Mucosa of rectum (tissue), 2 donors: ENCODE results near the gene ETV5.
A peak's percentile ranks its signal among the peaks of the same experiment; 100 is the strongest.

Source experiments
- H3K27ac ChIP-seq, 2 donors: one replicate each; pipeline ENCODE4 v1.7.0; 2013; ENCODE audit warnings: inconsistent platforms in 2 of 2, low read depth in 2 of 2, low read length in 2 of 2
- H3K27me3 ChIP-seq, 2 donors: one replicate each; pipeline ENCODE4 v1.7.0; 2013; ENCODE audit warnings: low read length in 2 of 2; ENCODE audit not compliant: control insufficient read depth in 2 of 2, insufficient read depth in 2 of 2
- H3K36me3 ChIP-seq, 2 donors: one replicate each; pipeline ENCODE4 v1.7.0; 2013; ENCODE audit warnings: low read length in 2 of 2; ENCODE audit not compliant: control insufficient read depth in 2 of 2, insufficient read depth in 2 of 2
- H3K4me1 ChIP-seq, 2 donors: one replicate each; pipeline ENCODE4 v1.7.0; 2013; ENCODE audit warnings: low read length in 2 of 2, mild to moderate bottlenecking in 1 of 2; ENCODE audit not compliant: control insufficient read depth in 2 of 2, insufficient read depth in 2 of 2
- H3K4me3 ChIP-seq, 2 donors: one replicate each; pipeline ENCODE4 v1.7.0; 2013; ENCODE audit warnings: low read length in 2 of 2
- H3K9ac ChIP-seq, 2 donors: one replicate each; pipeline ENCODE4 v1.7.0; 2013; ENCODE audit warnings: low read length in 2 of 2, low read depth in 1 of 2, mild to moderate bottlenecking in 1 of 2
- H3K9me3 ChIP-seq, 2 donors: one replicate each; pipeline ENCODE4 v1.7.0; 2013; ENCODE audit warnings: low read length in 2 of 2; ENCODE audit not compliant: control insufficient read depth in 2 of 2
- donor health status: healthy.
- donor health status: Normal muscosa, but diverticular disease.

ETV5 gene

GRCh38 chr3:186109897-186110803, 1.3 kb upstream of the ETV5 start:
- peak overlapping the region; percentile 72 to 85 for H3K4me3 ChIP-seq
- H3K27me3 ChIP-seq, result peaks cover 38 to 48% of the 10 kb centered on the region in 2 donors
- no peaks in the 10 kb centered on the region for H3K36me3 ChIP-seq
- peak overlapping the region; percentile 39 to 68 for H3K9ac ChIP-seq
- H3K4me1 ChIP-seq, result peaks cover 20 to 30% of the 10 kb centered on the region in 2 donors
- H3K9me3 ChIP-seq, result no peaks in the 10 kb centered on the region
- H3K27ac ChIP-seq, result peak overlapping the region; percentile 46 to 61

- Histone ChIP-seq H3K4me3 (peak overlapping the region; percentile 64 to 85), H3K4me1 (peaks cover 20 to 30% of the 10 kb centered on the region in 2 donors), H3K36me3 (no peaks in the 10 kb centered on the region), H3K27me3 (peaks cover 35 to 41% of the 10 kb centered on the region in 2 donors), H3K9ac (peak overlapping the region in 1 of 2 donors; percentile 49), H3K27ac (peak overlapping the region; percentile 61 to 63), H3K9me3 (no peaks in the 10 kb centered on the region)
These were observed 566 bp downstream of the ETV5 start for GRCh38 chr3:186108106-186108940.

GRCh38 chr3:186107215-186108105, 1.4 kb downstream of the ETV5 start:
- Histone ChIP-seq H3K4me1 (peaks cover 24 to 30% of the 10 kb centered on the region in 2 donors), H3K9ac (no peak overlapping the region), H3K27ac (no peak overlapping the region)

GRCh38 chr3:186105543-186105942, 3.3 kb downstream of the ETV5 start:
- Histone ChIP-seq H3K4me3 (no peak overlapping the region), H3K27me3 (peaks cover 12 to 17% of the 10 kb centered on the region in 2 donors), H3K27ac (no peak overlapping the region), H3K4me1 (peaks cover 22 to 23% of the 10 kb centered on the region in 2 donors), H3K9me3 (no peaks in the 10 kb centered on the region), H3K36me3 (no peaks in the 10 kb centered on the region), H3K9ac (no peak overlapping the region)

More at GRCh38 chr3:186107215-186108105, 1.4 kb downstream of the ETV5 start:
- H3K9me3 ChIP-seq, result no peaks in the 10 kb centered on the region
- H3K4me3 ChIP-seq, result peak overlapping the region in 1 of 2 donors; percentile 85
- peaks cover 31 to 35% of the 10 kb centered on the region in 2 donors for H3K27me3 ChIP-seq
- H3K36me3 ChIP-seq, result no peaks in the 10 kb centered on the region

GRCh38 chr3:186102687-186103086, 6.2 kb downstream of the ETV5 start:
- Histone ChIP-seq H3K27ac (no peak overlapping the region), H3K36me3 (no peaks in the 10 kb centered on the region), H3K27me3 (peaks cover 3 to 10% of the 10 kb centered on the region in 2 donors), H3K4me3 (no peak overlapping the region), H3K9ac (no peak overlapping the region), H3K4me1 (peaks cover 6 to 13% of the 10 kb centered on the region in 2 donors), H3K9me3 (no peaks in the 10 kb centered on the region)

GRCh38 chr3:186100398-186100797, 8.5 kb downstream of the ETV5 start:
- peaks cover 22 to 23% of the 10 kb centered on the region in 2 donors for H3K4me1 ChIP-seq
- no peak overlapping the region for H3K4me3 ChIP-seq

GRCh38 chr3:186099178-186099577, 9.7 kb downstream of the ETV5 start:
- Histone ChIP-seq H3K9me3 (no peaks in the 10 kb centered on the region), H3K36me3 (no peaks in the 10 kb centered on the region), H3K4me1 (peaks cover 23 to 25% of the 10 kb centered on the region in 2 donors), H3K4me3 (no peak overlapping the region), H3K27me3 (no peaks in the 10 kb centered on the region), H3K27ac (no peak overlapping the region), H3K9ac (no peak overlapping the region)

More at GRCh38 chr3:186100398-186100797, 8.5 kb downstream of the ETV5 start:
- Histone ChIP-seq H3K27me3 (peaks cover 0 to 2% of the 10 kb centered on the region in 2 donors), H3K9ac (no peak overlapping the region), H3K27ac (no peak overlapping the region), H3K36me3 (no peaks in the 10 kb centered on the region), H3K9me3 (no peaks in the 10 kb centered on the region)

- H3K27ac ChIP-seq, result no peak overlapping the region
- H3K36me3 ChIP-seq, result no peaks in the 10 kb centered on the region
- H3K9me3 ChIP-seq, result no peaks in the 10 kb centered on the region
- H3K27me3 ChIP-seq, result no peaks in the 10 kb centered on the region
- H3K4me1 ChIP-seq, result peaks cover 23 to 25% of the 10 kb centered on the region in 2 donors
- no peak overlapping the region for H3K4me3 ChIP-seq
- no peak overlapping the region for H3K9ac ChIP-seq
These were observed 10.1 kb downstream of the ETV5 start for GRCh38 chr3:186098740-186099139.

- no peaks in the 10 kb centered on the region for H3K36me3 ChIP-seq
- H3K4me1 ChIP-seq, result peaks cover 19 to 25% of the 10 kb centered on the region in 2 donors
- no peaks in the 10 kb centered on the region for H3K27me3 ChIP-seq
- H3K4me3 ChIP-seq, result peak overlapping the region; percentile 47 to 70
- peak overlapping the region in 1 of 2 donors; percentile 16 for H3K27ac ChIP-seq
- H3K9ac ChIP-seq, result peak overlapping the region in 1 of 2 donors; percentile 53
- H3K9me3 ChIP-seq, result no peaks in the 10 kb centered on the region
These were observed 11.0 kb downstream of the ETV5 start for GRCh38 chr3:186097663-186098451.
